GM18951 (cell line): ENCODE data around the gene SREBF2.

Source experiments
- POLR2A ChIP-seq: IDR thresholded peaks from 4 replicates; pipeline ENCODE4 v1.6.1; 2011; ENCODE audit warnings: mild to moderate bottlenecking; ENCODE audit not compliant: insufficient read length, insufficient read depth; ENCODE audit errors: extremely low read depth
- in situ Hi-C: fragments of 300-500 bp; cut with MboI; formaldehyde crosslinking; loops from one replicate; pipeline ENCODE4 v1.12.0; 2022; ENCODE audit warnings: low sequenced_read_pairs, mixed read lengths, inconsistent platforms; ENCODE audit not compliant: unreplicated experiment

Gene SREBF2

GRCh38 chr22:41885516-41885915, 52.6 kb downstream of the SREBF2 start:
- no peak for TF ChIP-seq POLR2A
- in situ Hi-C loops, result no loop called here

GRCh38 chr22:41888627-41889200, 55.8 kb downstream of the SREBF2 start:
- in situ Hi-C loops, result no loop called here
- TF ChIP-seq POLR2A, result no peak

- TF ChIP-seq POLR2A, result no peak
Measured at GRCh38 chr22:41891407-41891806, 58.5 kb downstream of the SREBF2 start.

GRCh38 chr22:41892721-41893120, 59.8 kb downstream of the SREBF2 start:
- in situ Hi-C loops, result no loop called here
- no peak for TF ChIP-seq POLR2A

More at GRCh38 chr22:41891407-41891806, 58.5 kb downstream of the SREBF2 start:
- in situ Hi-C loops, result no loop called here

GRCh38 chr22:41893591-41894375, 60.9 kb downstream of the SREBF2 start:
- in situ Hi-C loops, result no loop called here
- no peak for TF ChIP-seq POLR2A

GRCh38 chr22:41898645-41899044, 65.7 kb downstream of the SREBF2 start:
- no peak for TF ChIP-seq POLR2A
- in situ Hi-C loops, result no loop called here

- in situ Hi-C loops, result no loop called here
Measured at GRCh38 chr22:41899110-41899509, 66.2 kb downstream of the SREBF2 start.

GRCh38 chr22:41899992-41900651, 67.2 kb downstream of the SREBF2 start:
- in situ Hi-C loops, result no loop called here
- no peak for TF ChIP-seq POLR2A

More at GRCh38 chr22:41899110-41899509, 66.2 kb downstream of the SREBF2 start:
- no peak for TF ChIP-seq POLR2A

- TF ChIP-seq POLR2A, result no peak
- in situ Hi-C loops, result no loop called here
Measured at GRCh38 chr22:41900652-41901312, 67.9 kb downstream of the SREBF2 start.

- TF ChIP-seq POLR2A, result no peak
- in situ Hi-C loops, result no loop called here
Measured at GRCh38 chr22:41902016-41902415, 69.1 kb downstream of the SREBF2 start.

GRCh38 chr22:41902932-41903421, 70.1 kb downstream of the SREBF2 start:
- in situ Hi-C loops, result no loop called here
- no peak for TF ChIP-seq POLR2A

GRCh38 chr22:41904450-41905410, 71.8 kb downstream of the SREBF2 start:
- TF ChIP-seq POLR2A, result no peak
- in situ Hi-C loops, result no loop called here
